IPS-11a (cell line): ENCODE results near the gene PDE4D.

Experiments used
- H3K4me3 ChIP-seq: one replicate; pipeline ENCODE4 v1.5.1; 2013; ENCODE audit warnings: low read depth, low read length, control low read depth

The PDE4D gene

GRCh38 chr5:58927938-58928337, 965.6 kb downstream of the PDE4D start:
- no peak overlapping the region for H3K4me3 ChIP-seq

- H3K4me3 ChIP-seq, result no peak overlapping the region
Observed at GRCh38 chr5:58927181-58927580, 966.3 kb downstream of the PDE4D start.

- H3K4me3 ChIP-seq, result no peak overlapping the region
Observed at GRCh38 chr5:58926541-58926935, 967.0 kb downstream of the PDE4D start.

- H3K4me3 ChIP-seq, result no peak overlapping the region
Observed at GRCh38 chr5:58925627-58926540, 967.6 kb downstream of the PDE4D start.

- no peak overlapping the region for H3K4me3 ChIP-seq
Observed at GRCh38 chr5:58924306-58924705, 969.2 kb downstream of the PDE4D start.

- no peak overlapping the region for H3K4me3 ChIP-seq
Observed at GRCh38 chr5:58923355-58923754, 970.2 kb downstream of the PDE4D start.

GRCh38 chr5:58922461-58923171, 970.9 kb downstream of the PDE4D start:
- H3K4me3 ChIP-seq, result no peak overlapping the region

GRCh38 chr5:58921159-58921558, 972.4 kb downstream of the PDE4D start:
- H3K4me3 ChIP-seq, result no peak overlapping the region

GRCh38 chr5:58919833-58920232, 973.7 kb downstream of the PDE4D start:
- no peak overlapping the region for H3K4me3 ChIP-seq
